ENCODE measurements around the gene CALD1.

CALD1 gene, protein sequence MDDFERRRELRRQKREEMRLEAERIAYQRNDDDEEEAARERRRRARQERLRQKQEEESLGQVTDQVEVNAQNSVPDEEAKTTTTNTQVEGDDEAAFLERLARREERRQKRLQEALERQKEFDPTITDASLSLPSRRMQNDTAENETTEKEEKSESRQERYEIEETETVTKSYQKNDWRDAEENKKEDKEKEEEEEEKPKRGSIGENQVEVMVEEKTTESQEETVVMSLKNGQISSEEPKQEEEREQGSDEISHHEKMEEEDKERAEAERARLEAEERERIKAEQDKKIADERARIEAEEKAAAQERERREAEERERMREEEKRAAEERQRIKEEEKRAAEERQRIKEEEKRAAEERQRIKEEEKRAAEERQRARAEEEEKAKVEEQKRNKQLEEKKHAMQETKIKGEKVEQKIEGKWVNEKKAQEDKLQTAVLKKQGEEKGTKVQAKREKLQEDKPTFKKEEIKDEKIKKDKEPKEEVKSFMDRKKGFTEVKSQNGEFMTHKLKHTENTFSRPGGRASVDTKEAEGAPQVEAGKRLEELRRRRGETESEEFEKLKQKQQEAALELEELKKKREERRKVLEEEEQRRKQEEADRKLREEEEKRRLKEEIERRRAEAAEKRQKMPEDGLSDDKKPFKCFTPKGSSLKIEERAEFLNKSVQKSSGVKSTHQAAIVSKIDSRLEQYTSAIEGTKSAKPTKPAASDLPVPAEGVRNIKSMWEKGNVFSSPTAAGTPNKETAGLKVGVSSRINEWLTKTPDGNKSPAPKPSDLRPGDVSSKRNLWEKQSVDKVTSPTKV

DNA sequence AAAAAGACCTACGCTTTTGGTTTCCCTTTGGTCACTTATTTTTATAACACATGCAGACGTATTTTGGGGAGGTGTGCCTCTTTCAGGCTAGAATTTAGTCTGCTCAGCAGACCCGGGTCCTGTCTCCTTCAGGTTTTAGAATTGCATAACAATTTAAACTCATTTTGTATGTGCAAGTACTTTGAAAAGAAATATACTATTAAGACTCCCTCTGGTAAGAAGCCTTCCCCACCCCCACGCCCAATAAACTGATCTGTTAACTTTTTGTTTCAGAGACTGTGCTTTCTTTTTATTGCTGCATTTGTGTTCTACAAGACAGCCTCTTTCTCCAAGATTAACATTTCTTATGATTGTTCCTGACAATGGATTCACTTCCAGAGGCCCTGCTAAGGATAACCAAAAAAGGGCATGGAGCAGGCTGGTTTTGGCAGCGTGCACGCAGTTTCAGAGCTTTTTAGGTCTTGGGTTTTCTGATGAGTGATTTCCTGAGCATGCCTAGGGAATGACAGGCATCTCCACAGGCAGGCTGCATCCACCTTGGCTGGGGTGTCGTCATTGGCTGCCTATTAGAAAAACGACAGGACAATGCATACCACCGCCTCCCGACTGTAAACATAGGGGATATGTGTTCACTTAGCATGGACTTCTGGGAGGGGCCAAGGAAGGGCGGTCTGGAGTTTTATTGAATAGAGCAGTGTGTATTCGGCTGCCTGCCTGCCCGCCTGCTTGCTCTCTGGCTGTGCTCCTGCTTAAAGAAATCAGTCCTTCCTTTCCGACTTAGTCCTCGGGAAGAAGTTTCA lies at the start of gene CALD1:
TSS of gene CALD1 (plus strand) at position 694 of the 800 bp plus-strand sequence. CDS start 88,100 bp downstream, outside the sequence.
- peak; percentile 100 for DNase-seq

DNA sequence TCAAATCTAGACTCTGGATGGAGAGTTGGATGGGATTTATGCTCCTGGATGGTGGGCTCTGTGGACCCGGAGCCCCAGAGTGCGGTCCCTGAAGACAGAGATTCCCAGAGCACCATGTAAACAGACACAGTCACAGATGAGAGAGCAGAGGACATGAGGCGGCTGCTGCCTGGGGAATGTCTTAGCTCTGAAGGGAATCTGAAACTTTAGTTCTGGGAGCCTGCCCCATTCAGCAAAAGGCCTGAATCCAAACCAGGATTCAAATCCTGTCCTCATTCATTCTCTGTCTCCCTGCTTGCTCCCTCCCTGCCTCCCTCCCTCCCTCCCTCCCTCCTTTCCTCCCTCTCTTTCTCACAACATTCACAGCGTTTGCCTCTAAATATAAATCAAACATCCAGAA lies 49.5 kb upstream of the CALD1 start:
- DNase-seq: no peak

DNA sequence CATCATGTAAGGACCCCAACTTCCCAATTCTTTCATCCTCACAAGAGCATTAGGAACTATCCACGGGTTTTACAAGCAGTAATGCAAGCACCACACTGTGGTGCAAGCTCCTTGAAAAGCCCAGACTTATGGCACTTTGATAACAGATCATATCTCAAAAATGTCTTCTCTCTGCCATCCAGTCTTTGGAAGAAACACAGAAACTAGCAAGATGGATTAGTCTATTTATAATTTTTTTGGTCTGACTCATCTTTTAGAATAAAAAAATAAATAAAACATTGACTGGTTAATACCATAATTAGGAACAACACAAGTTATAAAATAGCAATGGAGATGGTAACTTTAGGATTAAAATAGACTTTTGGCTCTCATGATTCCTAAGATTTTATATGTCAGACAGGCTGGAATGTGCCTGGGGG lies 49.0 kb upstream of the CALD1 start:
- peak; percentile 86 for DNase-seq

DNA sequence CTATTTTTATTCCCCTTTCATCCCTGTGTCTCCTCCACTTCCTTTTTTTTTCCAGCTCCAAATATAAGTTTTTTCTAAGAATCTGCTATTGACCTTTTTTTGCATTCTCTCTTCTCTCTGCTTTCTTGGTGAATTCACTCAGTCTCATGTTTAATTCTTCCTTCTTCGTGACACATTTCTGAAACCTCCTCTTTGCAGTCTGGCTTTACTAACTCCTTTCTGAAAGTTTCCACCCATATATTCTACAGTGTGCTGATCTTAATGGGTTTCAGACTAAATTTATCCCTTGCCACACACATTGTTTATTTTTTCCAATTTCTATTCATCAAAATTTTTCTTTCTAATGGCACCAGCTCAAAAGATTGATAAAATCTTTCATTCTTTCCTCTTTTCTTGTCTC lies 47.8 kb upstream of the CALD1 start:
- DNase-seq: no peak

DNA sequence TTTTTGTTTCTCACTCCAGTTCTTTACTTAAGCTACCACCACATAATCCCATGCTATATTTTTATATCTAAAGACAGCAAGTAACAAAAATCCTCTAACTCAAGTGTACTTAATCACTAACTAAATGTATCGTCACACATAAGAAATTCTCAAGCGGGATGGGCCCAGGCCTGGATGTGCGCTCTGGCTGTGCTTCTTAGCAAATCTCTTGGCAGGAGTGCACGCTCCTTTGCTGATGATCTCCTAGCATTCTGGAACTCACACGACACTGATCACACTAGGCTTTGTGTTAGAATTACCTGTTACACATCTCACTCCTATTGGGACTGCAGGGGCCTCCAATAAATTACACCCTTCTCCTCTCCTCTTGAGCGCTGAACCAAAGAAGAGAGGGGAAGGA lies 46.7 kb upstream of the CALD1 start:
- DNase-seq: no peak

DNA sequence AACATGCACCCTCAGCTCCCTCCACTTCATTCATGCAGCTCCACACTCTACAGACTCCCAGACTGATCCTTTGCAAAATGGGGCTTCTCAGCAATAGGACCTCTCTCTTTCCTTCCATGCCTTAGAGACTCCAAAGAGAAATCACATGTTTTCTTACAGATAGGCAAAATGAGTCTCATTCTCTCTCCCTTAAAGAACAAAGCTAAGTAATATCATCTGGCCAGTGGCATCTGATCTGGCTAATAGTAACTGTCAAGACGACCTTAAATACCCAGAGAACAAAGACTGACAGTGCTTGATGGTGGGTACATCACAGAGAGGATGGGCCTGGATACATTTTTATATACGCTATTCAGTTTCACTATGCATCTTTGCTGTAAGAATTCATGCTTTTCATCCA lies 43.1 kb upstream of the CALD1 start:
- DNase-seq: no peak

DNA sequence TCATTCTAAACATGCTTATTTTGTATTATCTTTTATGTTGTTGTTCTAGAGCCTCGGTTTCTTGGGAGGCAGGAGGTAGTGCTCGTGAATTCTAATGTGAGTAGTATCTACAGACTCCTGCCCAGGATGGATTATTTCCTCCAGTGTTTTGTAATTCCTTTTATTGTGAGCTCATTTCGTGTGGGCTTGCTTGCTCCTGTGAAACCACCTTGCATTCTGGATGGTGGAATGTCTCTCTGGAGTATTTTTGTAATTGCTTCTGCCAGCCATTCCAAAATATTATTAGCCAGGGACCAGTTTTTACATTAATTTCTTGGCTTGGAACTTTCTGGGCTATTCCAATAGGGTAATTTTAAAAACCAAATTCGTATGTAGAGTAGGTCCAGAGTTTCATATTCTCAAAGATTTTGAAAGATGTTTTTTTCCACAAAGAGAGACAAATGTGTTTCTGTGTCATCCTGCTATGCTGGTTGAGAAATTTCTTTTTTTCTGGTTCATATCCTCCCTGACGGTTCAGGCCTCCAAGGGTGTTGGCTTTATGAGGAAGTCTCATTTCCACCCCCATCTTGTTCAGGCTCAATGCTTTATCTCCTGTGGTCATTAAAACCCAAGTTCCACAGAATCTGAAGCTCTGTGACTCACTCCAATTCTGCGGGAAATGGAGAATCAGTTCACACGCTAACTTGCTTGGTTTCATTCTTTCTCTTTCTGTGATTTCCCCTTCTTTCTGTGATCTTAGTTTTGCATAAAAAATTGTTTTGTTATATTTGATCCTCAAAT lies 41.7 kb upstream of the CALD1 start:
- peak; percentile 96 for DNase-seq

DNA sequence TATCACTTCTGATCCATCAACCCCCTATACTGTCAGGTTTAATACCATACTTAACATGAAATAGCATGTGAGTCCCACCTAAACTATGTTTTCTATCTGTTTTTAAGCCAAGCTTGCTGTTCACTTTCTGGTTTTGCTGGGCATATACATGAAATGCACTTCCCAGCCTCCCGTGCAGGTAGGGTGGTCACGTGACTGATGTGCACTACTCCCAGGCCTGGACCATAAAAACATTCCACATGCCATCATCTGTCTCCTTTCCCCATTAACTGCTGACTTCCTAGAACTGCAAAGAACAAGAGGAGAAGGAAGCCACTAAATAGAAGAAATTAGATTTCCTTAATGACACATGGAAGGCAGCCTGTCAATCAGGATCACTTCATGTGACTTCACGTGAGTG lies 40.1 kb upstream of the CALD1 start:
- DNase-seq: no peak

DNA sequence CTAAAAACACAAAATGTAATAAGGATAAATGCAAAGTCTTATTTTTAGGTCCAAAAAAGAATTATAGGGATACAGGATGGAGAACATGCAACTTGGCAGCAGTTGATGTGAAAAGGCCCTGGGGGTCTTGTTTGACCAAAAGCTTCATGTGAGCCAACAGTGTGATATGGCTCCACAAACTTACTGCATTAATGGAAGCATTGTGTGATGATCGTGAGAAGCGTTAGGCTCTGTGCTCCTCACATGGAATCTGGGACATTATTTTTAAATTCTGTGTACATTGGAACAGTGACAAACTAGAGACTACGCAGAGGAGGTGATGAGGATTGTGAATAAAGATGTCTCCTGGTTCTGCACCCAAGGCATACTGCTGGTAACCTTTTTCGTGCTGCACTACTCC lies 39.1 kb upstream of the CALD1 start:
- peak; percentile 27 for DNase-seq

DNA sequence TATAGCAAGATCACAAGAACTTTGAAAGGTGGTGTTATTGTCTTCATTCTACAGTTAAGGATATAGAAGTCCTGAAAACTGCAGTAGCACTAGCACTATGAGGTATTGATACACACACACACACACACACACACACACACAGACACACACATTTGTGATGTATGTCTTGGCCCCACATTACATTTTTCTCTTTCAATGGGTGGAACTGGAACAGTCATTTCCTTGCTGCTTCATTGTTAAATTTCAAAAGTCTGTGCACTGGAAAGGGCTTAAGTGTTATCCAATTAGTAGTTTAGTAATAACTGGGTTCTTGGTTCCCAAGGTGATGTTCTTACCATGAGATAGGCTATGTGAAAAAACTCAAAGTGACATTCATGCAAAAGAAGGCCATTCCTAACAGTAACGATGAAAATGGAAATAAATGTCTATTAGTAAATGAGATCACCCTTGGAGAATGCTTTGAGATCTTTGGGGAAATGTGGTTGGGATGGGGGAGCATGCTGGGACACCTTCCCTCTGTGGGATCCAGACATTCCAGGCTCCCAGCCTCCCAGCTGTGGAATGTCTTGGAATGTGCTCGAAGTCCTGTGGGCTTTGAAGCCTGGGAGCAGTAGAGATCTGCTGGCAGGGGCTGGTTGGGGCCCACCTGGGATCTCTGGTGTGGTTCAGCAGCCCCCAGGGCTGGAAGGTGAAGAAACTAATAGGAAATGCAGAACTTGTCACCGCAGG lies 37.4 kb upstream of the CALD1 start:
- DNase-seq: peak; percentile 99

DNA sequence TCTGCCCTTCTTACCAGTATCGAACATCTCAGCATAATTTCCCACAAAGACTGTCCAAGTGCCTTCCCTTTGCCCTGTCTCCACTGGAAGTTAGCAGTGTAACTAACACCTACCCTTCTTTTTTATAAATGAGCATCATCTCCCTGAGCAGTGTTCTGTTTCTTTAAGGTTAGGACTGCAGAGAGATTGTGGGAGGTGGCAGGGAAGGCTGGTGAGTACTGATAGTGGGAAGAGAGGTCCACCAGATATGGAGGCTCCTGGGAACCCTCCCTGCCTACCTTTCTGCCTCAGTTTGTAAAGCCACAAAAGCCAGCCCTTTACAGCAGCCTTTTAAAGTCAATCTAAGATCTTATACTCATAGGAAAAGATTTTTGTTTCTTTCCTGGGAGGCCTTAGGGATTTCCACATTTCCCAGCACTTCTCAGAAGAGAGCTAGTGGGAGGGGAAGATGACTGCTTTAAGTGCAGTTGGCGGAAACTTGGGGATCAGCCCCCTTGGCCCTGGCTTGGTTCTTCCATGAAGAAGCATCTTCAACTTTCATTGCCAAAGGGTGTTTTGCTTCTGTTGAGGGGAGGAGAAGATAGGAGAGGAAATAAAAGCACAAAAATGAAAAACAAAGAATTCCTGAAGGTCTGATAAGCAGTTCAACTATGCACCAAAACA lies 36.6 kb upstream of the CALD1 start:
- DNase-seq: peak; percentile 87

DNA sequence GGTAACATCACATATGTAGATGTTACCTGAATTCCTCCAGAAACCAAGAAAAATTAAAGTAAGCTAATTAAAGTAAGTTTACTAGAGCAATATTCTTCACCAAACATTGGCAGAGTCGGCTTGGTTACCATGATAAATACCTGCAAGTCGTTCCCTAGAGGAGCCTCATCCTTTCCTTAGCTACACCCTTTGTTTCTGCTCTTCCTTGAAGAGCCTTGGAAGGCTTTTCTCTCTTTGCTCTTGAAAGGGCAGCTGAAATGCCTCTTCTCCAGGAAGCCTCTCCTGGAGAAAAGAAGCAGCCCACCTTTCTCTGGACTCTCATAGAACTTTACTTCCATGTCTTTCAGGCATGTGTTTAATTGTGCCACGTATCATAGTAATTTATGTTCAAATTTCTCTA lies 34.9 kb upstream of the CALD1 start:
- DNase-seq: no peak

DNA sequence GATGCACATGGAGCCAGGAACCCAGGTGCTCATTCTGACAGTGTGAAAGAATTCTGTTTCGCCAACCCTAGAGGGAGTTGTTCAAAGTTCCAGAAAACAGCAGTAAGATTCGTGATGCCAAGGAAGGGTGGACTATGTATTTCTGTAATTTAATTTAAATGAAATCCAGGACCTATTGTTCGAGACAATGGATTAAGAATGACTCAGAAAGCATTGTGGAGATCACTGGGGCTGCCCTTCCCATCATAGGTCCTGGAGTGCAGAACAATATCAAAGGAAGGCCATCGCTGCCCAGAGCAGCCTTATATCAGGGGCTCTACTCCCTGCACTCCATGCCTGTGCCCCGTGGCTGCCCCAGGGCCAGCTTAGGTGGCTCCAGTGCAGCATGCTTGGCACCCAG lies 32.1 kb upstream of the CALD1 start:
- no peak for DNase-seq

DNA sequence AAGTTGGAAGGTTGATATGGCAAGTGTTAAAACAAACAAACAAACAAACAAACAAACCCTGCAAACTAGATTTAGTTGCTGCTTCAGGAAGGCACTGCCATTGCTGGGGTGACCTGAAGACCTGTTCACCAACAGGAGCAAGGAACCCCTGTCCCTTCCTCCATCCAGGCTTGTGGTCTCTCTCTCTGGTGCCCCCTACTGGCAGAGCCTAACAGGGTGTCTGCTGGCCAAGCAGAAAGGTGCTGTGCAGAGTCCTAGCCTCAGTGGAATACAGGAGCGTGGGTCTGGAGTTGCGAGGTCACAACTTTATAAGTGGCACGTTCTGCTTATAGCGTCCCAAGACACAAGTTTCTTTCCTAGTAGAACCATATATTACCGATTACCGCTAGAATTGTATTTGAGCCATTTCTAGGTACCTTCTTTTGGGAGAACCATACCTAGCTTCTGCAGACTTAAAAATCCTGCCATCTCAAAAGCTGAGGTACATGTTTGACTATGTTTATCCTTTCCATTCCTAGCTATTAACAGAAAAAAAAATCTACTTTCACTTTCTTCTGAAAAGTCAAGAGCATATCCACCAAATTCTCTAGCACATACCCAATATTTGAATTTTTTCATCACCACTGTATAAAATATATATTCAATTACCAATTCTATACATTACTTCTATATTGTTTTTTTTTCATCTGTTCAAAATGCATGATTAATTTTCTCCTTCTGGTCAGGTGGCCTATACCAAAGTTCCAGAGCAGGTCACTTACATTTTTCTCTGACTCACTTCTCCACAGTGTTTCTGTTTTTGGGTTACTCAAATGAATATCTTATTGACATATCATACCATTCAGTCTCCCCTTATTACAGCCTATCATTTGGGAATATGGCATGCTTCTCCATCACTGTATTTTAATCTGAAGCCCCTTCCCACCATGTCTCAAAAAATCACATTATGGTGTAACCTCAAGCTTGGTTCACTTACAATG lies 29.1 kb upstream of the CALD1 start:
- no peak for DNase-seq

DNA sequence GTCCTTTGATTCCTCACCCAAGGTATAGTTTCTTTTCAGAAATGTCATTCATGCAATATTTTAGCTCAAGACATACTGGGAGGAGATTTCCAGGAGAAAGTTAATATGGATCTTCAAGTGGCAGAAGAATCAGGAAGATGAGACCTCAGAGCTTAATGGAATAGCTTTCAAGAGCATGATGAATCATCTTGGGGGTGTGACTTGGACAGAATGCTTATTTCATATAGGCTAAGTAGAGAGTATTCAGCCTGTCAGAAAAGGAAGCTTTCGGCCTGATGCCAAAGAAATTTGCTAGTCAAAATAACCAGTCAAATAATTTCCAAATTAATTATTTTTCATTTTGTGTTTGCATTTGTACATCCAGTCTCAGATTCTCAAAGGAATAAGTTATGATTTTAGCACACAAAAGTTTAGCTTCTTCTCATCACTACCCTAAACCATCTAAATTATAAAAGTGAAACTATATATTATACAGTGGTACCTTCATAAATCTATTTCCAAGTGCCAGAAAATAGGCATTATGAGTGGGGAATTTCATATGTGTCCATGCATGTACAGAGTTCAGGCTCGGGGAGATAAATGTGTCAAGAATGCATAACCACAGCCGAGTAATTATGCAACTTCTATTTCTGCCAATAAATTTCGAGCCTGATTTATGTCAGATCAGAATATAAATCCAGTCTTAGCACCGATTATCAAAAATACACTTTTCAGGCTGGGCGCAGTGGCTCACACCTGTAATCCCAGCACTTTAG lies 27.3 kb upstream of the CALD1 start:
- peak; percentile 83 for DNase-seq

DNA sequence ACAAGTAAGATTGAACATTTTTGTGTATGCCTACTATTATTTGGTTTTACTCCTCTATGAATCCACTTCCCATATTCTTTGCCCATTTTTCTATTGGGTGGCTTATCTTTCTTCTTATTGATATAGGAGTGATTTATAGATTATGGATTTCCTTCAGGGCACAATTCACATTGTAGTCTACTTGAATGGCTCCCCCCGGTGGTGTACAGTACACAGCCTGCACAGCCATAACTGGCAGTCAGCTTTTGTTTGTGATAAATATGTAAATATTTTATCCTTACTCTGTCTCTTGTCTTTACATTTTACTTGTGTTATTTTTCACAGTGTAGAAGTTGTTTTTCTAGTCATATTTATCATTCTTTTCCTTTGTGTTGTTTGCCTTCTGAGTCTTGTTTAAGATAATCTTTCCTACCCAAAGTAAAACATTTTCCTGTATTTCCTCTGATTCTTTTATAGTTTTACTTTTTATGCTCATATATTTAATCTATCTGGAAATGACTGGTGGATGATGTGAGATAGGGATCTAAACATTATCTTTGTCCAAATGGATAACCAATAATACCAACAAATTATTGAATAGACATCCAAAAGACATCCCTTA lies 23.9 kb upstream of the CALD1 start:
- DNase-seq: peak; percentile 45

DNA sequence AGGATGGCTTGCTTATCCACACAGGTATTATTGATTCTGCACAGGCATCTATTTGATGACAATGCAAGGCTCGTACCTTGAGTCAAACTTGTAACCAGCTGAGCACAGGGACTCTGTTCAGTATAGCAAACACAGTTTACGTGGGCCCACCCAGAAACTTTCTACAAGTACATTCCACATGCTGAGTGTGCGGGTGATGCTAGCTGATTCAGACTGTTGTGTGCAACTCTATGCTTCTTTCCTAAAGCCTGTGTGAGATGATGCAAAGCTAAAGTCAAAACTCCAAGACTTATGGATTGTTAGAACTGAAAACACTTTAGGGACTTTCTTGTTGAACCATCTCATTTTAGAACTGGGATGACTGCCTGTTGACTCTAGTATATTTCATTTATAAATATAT lies 21.5 kb upstream of the CALD1 start:
- DNase-seq: peak; percentile 78

DNA sequence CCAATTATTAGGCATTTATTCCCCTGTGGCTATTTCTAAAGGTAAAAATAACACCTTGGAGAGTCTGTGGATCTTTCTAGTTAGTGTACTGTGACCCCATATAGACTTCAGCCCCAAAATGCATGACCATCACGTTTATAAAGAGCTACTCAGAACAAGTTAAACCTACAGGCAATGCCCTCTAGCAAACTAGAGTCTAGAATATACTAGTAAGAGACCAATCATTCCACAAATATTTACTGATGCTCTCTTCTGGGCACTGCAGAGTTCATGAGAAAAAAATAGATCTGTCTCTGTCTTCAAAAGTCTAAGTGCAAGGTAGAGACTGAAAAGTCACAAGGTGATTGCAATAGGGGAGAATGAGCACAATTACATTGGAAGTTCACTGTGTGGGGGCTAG lies 20.5 kb upstream of the CALD1 start:
- no peak for DNase-seq

DNA sequence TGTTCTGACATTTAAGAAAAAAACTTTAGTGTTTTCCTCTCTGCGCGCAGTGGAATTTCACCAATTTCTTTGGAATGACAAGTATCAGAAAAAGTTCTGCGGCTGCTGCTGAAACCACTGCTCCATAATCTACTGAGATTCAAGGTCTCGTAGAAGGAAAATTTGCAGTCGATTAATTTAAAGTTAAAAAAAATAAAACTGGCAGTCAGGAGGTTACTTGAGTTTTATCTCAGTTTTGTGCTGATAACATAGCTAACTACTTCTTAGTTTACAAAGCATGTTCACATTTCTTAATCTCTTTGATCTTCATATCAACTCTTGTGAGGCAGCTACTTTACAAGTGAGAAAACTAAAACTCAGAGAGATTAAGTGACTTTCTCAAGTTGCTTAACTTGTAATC lies 18.2 kb upstream of the CALD1 start:
- peak; percentile 69 for DNase-seq

All from fibroblast of skin of right biceps (primary cell).